Heart right ventricle (tissue), 16 donors: ENCODE measurements around the gene HIVEP2. TPM values are rescaled to one million over a fixed set of nuclear protein-coding genes. Genes with fewer than 3 reads are reported as not detected.
A peak's percentile ranks its signal among the peaks of the same experiment; 100 is the strongest.

Experiments used
- ATAC-seq, 8 donors: fragments of 200-7000 bp; cut with Tn5 transposase; one replicate each; pipeline ENCODE4 v1.9.1; 2020; ENCODE audit warnings: mild to moderate bottlenecking in 8 of 8, moderate library complexity in 8 of 8, moderate number of reproducible peaks in 1 of 8
- DNase-seq, 2 donors: peaks; one replicate each; pipeline ENCODE4 v3.0.0-alpha.2; 2020
- H3K27ac ChIP-seq, 10 donors: fragments of 200-600 bp; sonication (generic) in 2 of 10; one replicate each; pipeline versions ENCODE4 v1.5.0 to v1.8.0; 2020 to 2022; ENCODE audit warnings: mild to moderate bottlenecking in 3 of 10
- H3K27me3 ChIP-seq, 7 donors: fragments of 200-600 bp; one replicate each; pipeline ENCODE4 v1.8.0; 2021 to 2022; ENCODE audit warnings: mild to moderate bottlenecking in 2 of 7
- H3K36me3 ChIP-seq, 9 donors: fragments of 200-600 bp; sonication (generic) in 1 of 9; one replicate each; pipeline versions ENCODE4 v1.5.0 to v1.8.0; 2020 to 2022; ENCODE audit warnings: mild to moderate bottlenecking in 2 of 9
- H3K4me1 ChIP-seq, 9 donors: fragments of 200-600 bp; sonication (generic) in 1 of 9; one replicate each; pipeline versions ENCODE4 v1.5.0 to v1.8.0; 2020 to 2022; ENCODE audit warnings: mild to moderate bottlenecking in 4 of 9
- H3K4me3 ChIP-seq, 10 donors: fragments of 200-600 bp; sonication (generic) in 2 of 10; one replicate each; pipeline versions ENCODE4 v1.5.0 to v1.8.0; 2020 to 2022; ENCODE audit warnings: mild to moderate bottlenecking in 7 of 10, moderate library complexity in 2 of 10
- H3K9me3 ChIP-seq, 11 donors: fragments of 200-600 bp in 10 of 11; sonication (generic) in 2 of 11; one replicate each; pipeline versions ENCODE4 v1.5.0 to v1.8.0; 2013 to 2022; ENCODE audit warnings: mild to moderate bottlenecking in 2 of 11, control low read depth in 1 of 11, moderate library complexity in 1 of 11
- WGBS, 2 donors: extraction: QIAGEN DNeasy Blood & Tissue Kit; methylation state at CpG; one replicate each; pipeline ENCODE4 v1.1.7; 2013; ENCODE audit warnings: inconsistent platforms in 1 of 2; 5-methylcytosine and 5-hydroxymethylcytosine counted together
- intact Hi-C, 10 donors: fragments of 100-400 bp; cut with DNase I; formaldehyde crosslinking; loops; one replicate each; pipeline versions ENCODE4 v1.11.1 to v1.14.2; 2022
- polyA plus RNA-seq, 2 donors: library from polyadenylated mRNA; stranded (reverse); fragments of 200-250 nt; gene quantifications; one replicate each; pipeline ENCODE4 v1.2.3, GENCODE V29; 2013
- total RNA-seq, 10 donors: library from RNA; stranded (reverse); fragmentation: NEBNext Ultra II Directional in 3 of 10; extraction: Animal tissue kit (Norgen Biotek cat#: 25700) in 3 of 10; gene quantifications; one replicate each; pipeline versions ENCODE4 v1.2.1 to v1.2.4, GENCODE V29; 2021 to 2023
- TF ChIP-seq, protein P1 (sequence below), 9 donors: fragments of 200-600 bp; sonication (generic) in 2 of 9; IDR thresholded peaks; one replicate each; pipeline versions ENCODE4 v1.5.0 to v1.8.0; 2021 to 2022; ENCODE audit warnings: antibody characterized with exemption in 9 of 9, mild to moderate bottlenecking in 5 of 9, moderate library complexity in 1 of 9
- donor health status: Arrhythmogenic right ventricular cardiomyopathy.
- donor health status: ischemic (EF 13 %, LVEDD 7.1; RV severe dilation, severe dysfunction).
- donor health status: healthy with polysubstance abuse.
- donor health status: DM: no; HTN: yes; CAD: no.
- donor health status: DM: no; HTN: no; CAD: no.
- donor health status: ischemic (EF 25% LVEDD 6.9; RV normal size, moderate dysfunction).
- donor health status: ischemic (EF 25% LVEDD 5.7; RV mildly dilated, moderate dysfunction).
- donor health status: healthy.
- donor health status: DM: yes; HTN: yes; CAD: no.
- donor health status: Ischemic cardiomyopathy.
- donor health status: ischemic (EF 35%, LVEDD 5.7; RV mildly dilated, moderate dysfunction).
- donor health status: nonischemic (EF 11% LVEDD 7.7; RV severe dilation, severe dysfunction).
- donor health status: DM: yes; HTN: yes; CAD: no.
- donor health status: PGD.
- donor health status: ischemic (EF 29% LVEDD 5.4; RV normal size, mild dysfunction).
- donor health status: nonischemic (EF 23%, LVEDD 6.1; RV moderate dilation, normal function).

Gene HIVEP2
- total and polyA plus RNA-seq, 12 donors = 2.1 to 31.6 (median 21.2) TPM

DNA sequence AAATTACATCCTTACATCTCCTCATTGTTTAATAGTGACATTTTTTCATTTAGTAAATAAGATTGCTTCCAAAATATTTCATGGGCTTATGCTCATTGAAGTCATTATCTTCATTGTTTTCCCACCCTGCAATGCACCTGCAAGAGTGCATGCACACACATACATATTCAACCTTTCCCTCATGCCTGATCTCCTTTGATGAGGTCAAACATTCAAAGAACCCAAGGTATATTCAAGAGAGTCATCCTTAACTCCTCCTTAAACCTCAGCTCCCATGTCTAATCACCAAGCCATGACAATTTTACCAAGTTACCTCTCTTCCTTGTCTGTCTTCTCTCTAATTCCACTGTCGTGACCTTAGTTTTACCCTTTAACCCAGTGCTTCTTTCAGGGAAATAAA lies 56.5 kb downstream of the HIVEP2 start:
- intact Hi-C loops = loop anchor here in 8 of 10 donors (5.0 to 10.0 kb wide), 11 partner anchors 34 to 196 kb away; partner anchors contain the start of gene HIVEP2 (in 4 of the 8)
- no peak for ATAC-seq
- TF ChIP-seq, protein P1, sequence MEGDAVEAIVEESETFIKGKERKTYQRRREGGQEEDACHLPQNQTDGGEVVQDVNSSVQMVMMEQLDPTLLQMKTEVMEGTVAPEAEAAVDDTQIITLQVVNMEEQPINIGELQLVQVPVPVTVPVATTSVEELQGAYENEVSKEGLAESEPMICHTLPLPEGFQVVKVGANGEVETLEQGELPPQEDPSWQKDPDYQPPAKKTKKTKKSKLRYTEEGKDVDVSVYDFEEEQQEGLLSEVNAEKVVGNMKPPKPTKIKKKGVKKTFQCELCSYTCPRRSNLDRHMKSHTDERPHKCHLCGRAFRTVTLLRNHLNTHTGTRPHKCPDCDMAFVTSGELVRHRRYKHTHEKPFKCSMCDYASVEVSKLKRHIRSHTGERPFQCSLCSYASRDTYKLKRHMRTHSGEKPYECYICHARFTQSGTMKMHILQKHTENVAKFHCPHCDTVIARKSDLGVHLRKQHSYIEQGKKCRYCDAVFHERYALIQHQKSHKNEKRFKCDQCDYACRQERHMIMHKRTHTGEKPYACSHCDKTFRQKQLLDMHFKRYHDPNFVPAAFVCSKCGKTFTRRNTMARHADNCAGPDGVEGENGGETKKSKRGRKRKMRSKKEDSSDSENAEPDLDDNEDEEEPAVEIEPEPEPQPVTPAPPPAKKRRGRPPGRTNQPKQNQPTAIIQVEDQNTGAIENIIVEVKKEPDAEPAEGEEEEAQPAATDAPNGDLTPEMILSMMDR (IDR thresholded peaks at IDR 0.05) = no peak
- Histone ChIP-seq H3K36me3 (no peaks in the 10 kb centered on the region), H3K27ac (no peak overlapping the region), H3K4me3 (no peak overlapping the region), H3K9me3 (no peaks in the 10 kb centered on the region), H3K4me1 (peaks cover 0 to 68% (median 45%) of the 10 kb centered on the region in 9 donors), H3K27me3 (no peaks in the 10 kb centered on the region)
- 91 to 97% methylated on average over 1 of the region's 1 CpG for WGBS, 2 donors
- DNase-seq = no peak

DNA sequence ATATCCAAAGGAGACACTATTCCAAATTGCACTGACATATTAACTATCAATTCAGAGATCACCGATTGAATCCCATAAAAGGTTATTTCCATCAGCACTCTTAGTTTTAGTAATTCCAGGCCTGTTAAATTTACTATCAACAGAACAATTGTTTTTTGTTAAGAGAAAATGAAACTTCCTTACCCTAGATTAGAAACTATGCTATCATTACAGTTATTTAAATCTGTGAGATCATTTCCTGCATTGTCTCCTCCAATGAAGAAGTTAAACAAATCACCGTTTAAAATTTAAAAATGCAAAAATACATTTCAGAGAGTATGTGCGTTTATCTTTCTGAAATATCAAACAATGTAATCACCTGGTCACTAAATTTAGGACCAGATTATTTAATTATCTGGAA lies 57.5 kb downstream of the HIVEP2 start:
- ATAC-seq = no peak
- 58 to 59% methylated on average over 3 of the region's 3 CpGs for WGBS, 2 donors
- H3K4me1 ChIP-seq = peaks cover 0 to 68% (median 47%) of the 10 kb centered on the region in 9 donors

DNA sequence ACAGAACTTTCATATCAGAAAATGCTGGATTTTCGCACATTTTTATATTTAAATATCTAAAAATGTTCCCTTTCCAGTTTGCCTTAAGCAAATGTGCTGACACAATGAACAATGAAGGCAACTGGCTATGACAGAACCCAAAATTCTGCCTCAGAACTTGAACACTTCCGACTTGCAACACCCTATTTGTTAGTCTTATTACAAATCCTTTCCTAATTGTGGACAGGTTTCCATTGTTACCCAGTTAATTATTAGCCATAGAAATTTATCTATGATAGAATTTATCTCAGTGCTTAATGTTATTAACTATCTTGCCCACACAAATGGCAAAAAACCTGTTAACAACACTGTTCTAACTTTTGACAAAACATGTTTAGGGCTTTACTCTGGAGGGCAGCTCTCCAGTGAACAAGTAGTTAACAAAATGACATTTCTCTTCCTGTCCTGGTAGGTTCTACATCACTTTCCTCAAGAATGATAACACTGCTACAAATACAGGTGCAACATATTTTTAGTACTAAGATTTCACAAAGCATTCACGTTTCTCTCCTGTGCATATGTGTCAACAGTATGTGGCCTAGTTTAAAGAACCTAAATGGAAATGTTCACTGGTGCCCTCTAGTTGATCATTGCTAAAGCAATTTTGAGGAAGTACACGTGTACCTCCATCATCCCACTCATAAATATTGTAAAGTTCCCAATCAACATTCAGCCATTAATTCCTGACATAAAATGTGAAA lies 58.4 kb downstream of the HIVEP2 start:
- ATAC-seq (peak in 4 of 8 donors; percentile 36 to 58 (median 48)), DNase-seq (no peak)
- intact Hi-C loops = loop anchor here in 8 of 10 donors (5.0 to 10.0 kb wide), 11 partner anchors 36 to 194 kb away; partner anchors contain the start of gene HIVEP2 (in 4 of the 8)
- WGBS, 2 donors = 36 to 40% methylated on average over 4 of the region's 4 CpGs
- TF ChIP-seq, protein P1 (IDR thresholded peaks at IDR 0.05) = peak in 8 of 9 donors; percentile 19 to 66 (median 38)
- Histone ChIP-seq H3K36me3 (no peaks in the 10 kb centered on the region), H3K9me3 (no peaks in the 10 kb centered on the region), H3K4me1 (peaks cover 0 to 64% (median 47%) of the 10 kb centered on the region in 9 donors), H3K27ac (peak overlapping the region in 6 of 10 donors; percentile 26 to 81 (median 73)), H3K4me3 (no peak overlapping the region), H3K27me3 (no peaks in the 10 kb centered on the region)

More for the DNA sequence above, 57.5 kb downstream of the HIVEP2 start:
- H3K9me3 ChIP-seq = no peaks in the 10 kb centered on the region
- TF ChIP-seq, protein P1 (IDR thresholded peaks at IDR 0.05) = no peak
- intact Hi-C loops = loop anchor here in 8 of 10 donors (5.0 to 10.0 kb wide), 11 partner anchors 35 to 195 kb away; partner anchors contain the start of gene HIVEP2 (in 4 of the 8)
- no peaks in the 10 kb centered on the region for H3K27me3 ChIP-seq
- peak overlapping the region in 3 of 10 donors; percentile 29 to 76 (median 70) for H3K27ac ChIP-seq
- no peaks in the 10 kb centered on the region for H3K36me3 ChIP-seq
- no peak overlapping the region for H3K4me3 ChIP-seq
- no peak for DNase-seq

DNA sequence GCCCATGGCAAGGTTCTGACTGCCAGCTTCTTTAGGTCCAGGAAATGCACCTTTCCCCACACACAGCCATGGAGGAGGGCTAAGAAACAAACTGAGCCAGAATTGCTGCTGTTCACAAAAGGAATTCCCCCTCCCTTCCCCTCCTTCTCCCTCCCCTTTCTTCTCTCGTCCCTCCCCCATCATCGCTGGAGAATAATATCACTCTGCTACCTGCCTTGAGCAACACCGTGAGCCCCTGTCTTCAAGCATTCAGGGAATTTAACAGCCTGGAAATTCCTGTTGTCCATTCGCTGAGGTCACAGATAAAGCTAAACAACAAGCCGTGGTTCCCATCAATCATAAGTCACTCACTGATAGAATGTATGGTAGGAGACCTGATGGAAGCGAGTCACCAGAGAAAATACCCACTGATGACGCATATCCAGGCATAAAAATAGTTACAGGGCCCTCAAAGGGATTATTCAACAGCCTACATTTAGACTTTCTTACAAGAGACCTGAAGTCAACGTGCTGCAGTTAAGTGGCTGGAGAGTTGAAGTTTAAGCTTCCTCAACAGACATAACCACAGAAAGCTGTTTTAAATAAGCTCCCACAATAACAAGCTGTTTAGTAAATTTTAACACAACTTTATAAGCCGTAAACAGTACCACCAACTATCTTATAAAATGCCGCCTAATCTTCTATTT lies 59.7 kb downstream of the HIVEP2 start:
- 12 to 14% methylated on average over 10 of the region's 10 CpGs for WGBS, 2 donors
- intact Hi-C loops = loop anchor here in 8 of 10 donors (5.0 to 10.0 kb wide), 11 partner anchors 37 to 193 kb away; partner anchors contain the start of gene HIVEP2 (in 4 of the 8)
- H3K27me3 ChIP-seq = no peaks in the 10 kb centered on the region
- H3K4me3 ChIP-seq = peak overlapping the region in 9 of 10 donors; percentile 23 to 54 (median 45)
- no peaks in the 10 kb centered on the region for H3K9me3 ChIP-seq
- ATAC-seq (peak; percentile 89 to 97 (median 94)), DNase-seq (peak in 1 of 2 donors; percentile 61)
- peaks cover 0 to 61% (median 47%) of the 10 kb centered on the region in 9 donors for H3K4me1 ChIP-seq
- H3K27ac ChIP-seq = peak overlapping the region; percentile 31 to 81 (median 70)
- no peaks in the 10 kb centered on the region for H3K36me3 ChIP-seq
- TF ChIP-seq, protein P1 (IDR thresholded peaks at IDR 0.05) = no peak
